SK-N-SH (cell line): ENCODE measurements around the gene DPF1. TPM values are rescaled to one million over a fixed set of nuclear protein-coding genes. Genes with fewer than 3 reads are reported as not detected.

Experiments used
- CTCF ChIA-PET: fragments of 300-600, 350-600 bp; formaldehyde crosslinking; extraction: SDS; loops from one replicate; lab custom pipeline; 2021; lab: Yijun Ruan, JAX
- POLR2A ChIA-PET: fragments of 350-600 bp; sonication (Branson Sonifier 250); formaldehyde crosslinking; extraction: SDS; loops from one replicate; lab custom pipeline; 2020; ENCODE audit warnings: antibody characterized with exemption, inconsistent platforms; lab: Yijun Ruan, JAX
- DNase-seq: peaks from one replicate; pipeline ENCODE4 v3.0.0; 2012
- H2AFZ ChIP-seq: fragments of 200-600 bp; sonication (generic); 2 replicates; pipeline ENCODE4 v1.8.1; 2016; ENCODE audit warnings: antibody characterized with exemption, mild to moderate bottlenecking, low read depth
- H3F3A ChIP-seq: fragments of 200-600 bp; sonication (generic); replicated peaks from 2 replicates; pipeline ENCODE3; 2016; ENCODE audit warnings: antibody characterized with exemption, mild to moderate bottlenecking; ENCODE audit not compliant: insufficient read depth
- H3K27ac ChIP-seq, 2 experiments: fragments of 200-500 bp in 1 of 2; fragments of 200-600 bp in 1 of 2; sonication (Bioruptor generic) in 1 of 2; sonication (generic), shearing (Covaris generic) in 1 of 2; 2 replicates each; pipeline versions ENCODE4 v1.5.1 to v1.6.1; 2014 to 2016; ENCODE audit warnings: low read depth in 2 of 2, inconsistent platforms in 1 of 2, low read length in 1 of 2, mild to moderate bottlenecking in 1 of 2, mixed read lengths in 1 of 2
- H3K27me3 ChIP-seq: fragments of 200-600 bp; sonication (generic), shearing (Covaris generic); 2 replicates; pipeline ENCODE4 v1.6.1; 2016; ENCODE audit warnings: mixed run types; ENCODE audit not compliant: insufficient read depth
- H3K36me3 ChIP-seq, 2 experiments: fragments of 200-500 bp in 1 of 2; fragments of 200-600 bp in 1 of 2; sonication (Bioruptor generic) in 1 of 2; sonication (generic) in 1 of 2; replicated peaks in 1 of 2; 2 replicates each; pipeline versions ENCODE3 to v1.5.1; 2014 to 2016; ENCODE audit warnings: low read length in 1 of 2, mild to moderate bottlenecking in 1 of 2; ENCODE audit not compliant: insufficient read depth in 2 of 2, control insufficient read depth in 1 of 2
- H3K4me1 ChIP-seq, 2 experiments: fragments of 200-500 bp in 1 of 2; fragments of 200-600 bp in 1 of 2; sonication (Bioruptor generic) in 1 of 2; sonication (generic), shearing (Covaris generic) in 1 of 2; 2 replicates each; pipeline versions ENCODE4 v1.5.1 to v1.6.1; 2014 to 2016; ENCODE audit warnings: low read depth in 1 of 2, low read length in 1 of 2, mixed run types in 1 of 2; ENCODE audit not compliant: insufficient read depth in 2 of 2, control insufficient read depth in 1 of 2
- H3K4me2 ChIP-seq: fragments of 200-600 bp; sonication (generic), shearing (Covaris generic); 2 replicates; pipeline ENCODE4 v1.6.1; 2017; ENCODE audit warnings: mixed run types
- H3K4me3 ChIP-seq, 2 experiments: fragments of 200-500 bp in 1 of 2; fragments of 200-600 bp in 1 of 2; sonication (Bioruptor generic) in 1 of 2; sonication (generic), shearing (Covaris generic) in 1 of 2; 2 replicates each; pipeline versions ENCODE4 v1.5.1 to v1.8.1; 2014 to 2016; ENCODE audit warnings: low read depth in 2 of 2, inconsistent platforms in 1 of 2, low read length in 1 of 2, mild to moderate bottlenecking in 1 of 2, mixed read lengths in 1 of 2, moderate library complexity in 1 of 2
- H3K79me2 ChIP-seq: fragments of 200-600 bp; sonication (generic); 2 replicates; pipeline ENCODE4 v1.8.1; 2017; ENCODE audit warnings: mild to moderate bottlenecking; ENCODE audit not compliant: insufficient read depth
- H3K9ac ChIP-seq: fragments of 200-600 bp; sonication (generic); 2 replicates; pipeline ENCODE4 v1.6.1; 2017; ENCODE audit warnings: mixed run types
- H3K9me2 ChIP-seq: fragments of 200-600 bp; sonication (generic); 2 replicates; pipeline ENCODE4 v1.6.1; 2017; ENCODE audit warnings: mixed run types
- H3K9me3 ChIP-seq: fragments of 200-600 bp; sonication (generic); 2 replicates; pipeline ENCODE4 v1.6.1; 2017; ENCODE audit warnings: mixed run types, mild to moderate bottlenecking, moderate library complexity
- H4K20me1 ChIP-seq: fragments of 200-600 bp; sonication (generic); 2 replicates; pipeline ENCODE4 v1.6.1; 2017; ENCODE audit warnings: mild to moderate bottlenecking, mixed run types; ENCODE audit not compliant: insufficient read depth
- CTCF ChIP-seq: fragments of 200-600 bp; sonication (generic); IDR thresholded peaks from 2 replicates; pipeline ENCODE4 v1.6.1; 2017; ENCODE audit warnings: antibody characterized with exemption, mild to moderate bottlenecking, moderate library complexity
- EP300 ChIP-seq, 2 experiments: IDR thresholded peaks; 2 replicates each; pipeline versions ENCODE4 v1.4.0 to v1.6.1; 2012; ENCODE audit warnings: borderline replicate concordance in 1 of 2, low read depth in 1 of 2, low read length in 1 of 2
- FOXJ3 ChIP-seq: sonication (generic); formaldehyde crosslinking; IDR thresholded peaks from 2 replicates; pipeline ENCODE4 v1.5.1; 2020; ENCODE audit warnings: mild to moderate bottlenecking, missing genetic modification reagents
- IRF3 ChIP-seq: fragments of 150-350 bp; IDR thresholded peaks from 2 replicates; pipeline ENCODE4 v1.6.1; 2016; ENCODE audit warnings: mild to moderate bottlenecking, low read depth, low read length
- MAX ChIP-seq: IDR thresholded peaks from 2 replicates; pipeline ENCODE4 v1.4.0; 2012; ENCODE audit warnings: low read depth
- MXI1 ChIP-seq: IDR thresholded peaks from 2 replicates; pipeline ENCODE4 v1.6.1; 2012; ENCODE audit warnings: mild to moderate bottlenecking, low read depth, low read length, improper control_type of control experiment
- NFIC ChIP-seq: IDR thresholded peaks from 2 replicates; pipeline ENCODE4 v1.4.0; 2012; ENCODE audit warnings: borderline replicate concordance
- POLR2AphosphoS5 ChIP-seq: IDR thresholded peaks from 2 replicates; pipeline ENCODE4 v1.6.1; 2012; ENCODE audit warnings: low read depth, low read length
- RAD21 ChIP-seq: IDR thresholded peaks from 2 replicates; pipeline ENCODE4 v1.6.1; 2012; ENCODE audit warnings: mild to moderate bottlenecking, low read length
- REST ChIP-seq: IDR thresholded peaks from 2 replicates; pipeline ENCODE4 v1.6.1; 2012; ENCODE audit warnings: mild to moderate bottlenecking, low read depth, low read length, moderate library complexity
- RXRA ChIP-seq: IDR thresholded peaks from 2 replicates; pipeline ENCODE4 v1.4.0; 2012; ENCODE audit warnings: low read depth, mild to moderate bottlenecking, borderline replicate concordance
- SMC3 ChIP-seq: IDR thresholded peaks from 2 replicates; pipeline ENCODE4 v1.6.1; 2012; ENCODE audit warnings: low read depth, low read length, improper control_type of control experiment
- TAF1 ChIP-seq: IDR thresholded peaks from 2 replicates; pipeline ENCODE4 v1.6.1; 2012; ENCODE audit warnings: low read depth, mild to moderate bottlenecking, low read length, moderate library complexity, borderline replicate concordance
- TCF12 ChIP-seq: IDR thresholded peaks from 2 replicates; pipeline ENCODE4 v1.4.0; 2012
- TEAD4 ChIP-seq: IDR thresholded peaks from 2 replicates; pipeline ENCODE4 v1.4.0; 2012; ENCODE audit warnings: mild to moderate bottlenecking, borderline replicate concordance; ENCODE audit not compliant: insufficient read depth
- YY1 ChIP-seq: IDR thresholded peaks from 2 replicates; pipeline ENCODE4 v1.4.0; 2012; ENCODE audit warnings: low read depth, mild to moderate bottlenecking
- WGBS: methylation state at CpG from one replicate; pipeline ENCODE4 v1.1.6; 2017; ENCODE audit warnings: low lambda C conversion rate; 5-methylcytosine and 5-hydroxymethylcytosine counted together
- polyA plus RNA-seq, 3 experiments: library from polyadenylated mRNA; depleted of rRNA; stranded (reverse); fragments of >200 nt; gene quantifications; 2 replicates each; pipeline ENCODE4 v1.2.3, GENCODE V29; 2012

The DPF1 gene
- polyA plus RNA-seq, 1 of the 3 experiments (the other 2 are of a cell fraction), result 4.8 TPM

- TF ChIP-seq YY1 (no peak), POLR2AphosphoS5 (no peak), FOXJ3 (CRISPR knock-in tag) (no peak), MAX (no peak), CTCF (no peak), TCF12 (no peak), EP300 (IDR thresholded peaks at IDR 0.05; ENCODE audit: borderline replicate concordance in 1 of 2, low read depth in 1 of 2, low read length in 1 of 2) (no peak), TEAD4 (no peak)
These were observed 46.7 kb upstream of the DPF1 start (continued) for GRCh38 chr19:38270587-38271167.

GRCh38 chr19:38268539-38268938 lies 44.5 kb upstream of the DPF1 start:
- Histone ChIP-seq H3K4me2 (no peak overlapping the region), H3K9me3 (no peaks in the 10 kb centered on the region), H3K4me3 (no peak overlapping the region), H3F3A (no peaks in the 10 kb centered on the region), H3K79me2 (no peaks in the 10 kb centered on the region), H3K36me3 (no peaks in the 10 kb centered on the region), H2AFZ (no peak overlapping the region), H3K9me2 (no peaks in the 10 kb centered on the region), H4K20me1 (no peaks in the 10 kb centered on the region)
- 86% methylated on average over 8 of the region's 8 CpGs for WGBS
- ChIA-PET POLR2A (no interaction called here), CTCF (interaction anchor here (0.8 to 1.7 kb wide), 2 partner anchors 24 to 366 kb away, joined by 3 to 6 read pairs; no protein-coding TSS in a partner anchor)
- no peak for DNase-seq
- TF ChIP-seq RAD21, result no peak
- TF ChIP-seq, all 33 proteins: peak for 0
- Histone ChIP-seq H3K4me1 (peaks cover 0 to 12% of the 10 kb centered on the region in 2 experiments; a peak in 1 of 4 replicates), H3K27ac (no peak overlapping the region), H3K27me3 (no peaks in the 10 kb centered on the region), H3K9ac (no peak overlapping the region)

GRCh38 chr19:38267761-38268483 lies 43.9 kb upstream of the DPF1 start:
- no peaks in the 10 kb centered on the region for H3K27me3 ChIP-seq
- no peaks in the 10 kb centered on the region for H3K9me3 ChIP-seq
- no peaks in the 10 kb centered on the region for H3F3A ChIP-seq
- no peak overlapping the region for H3K27ac ChIP-seq
- no peak for TF ChIP-seq RXRA
- TF ChIP-seq REST, result no peak
- TF ChIP-seq NFIC, result no peak
- TF ChIP-seq TAF1, result no peak
- TF ChIP-seq IRF3, result no peak
- TF ChIP-seq TEAD4, result no peak
- no peak for TF ChIP-seq SMC3
- TF ChIP-seq TCF12, result no peak
- TF ChIP-seq MXI1, result no peak
- TF ChIP-seq MAX, result no peak
- TF ChIP-seq, all 33 proteins: peak for 0
- Histone ChIP-seq H3K9me2 (no peaks in the 10 kb centered on the region), H3K4me1 (peaks cover 0 to 12% of the 10 kb centered on the region in 2 experiments; a peak in 1 of 4 replicates), H3K4me2 (no peak overlapping the region), H2AFZ (no peak overlapping the region), H3K9ac (no peak overlapping the region), H3K4me3 (no peak overlapping the region), H3K79me2 (no peaks in the 10 kb centered on the region), H4K20me1 (no peaks in the 10 kb centered on the region), H3K36me3 (no peaks in the 10 kb centered on the region)
- WGBS, result 70% methylated on average over 12 of the region's 12 CpGs
- CTCF ChIA-PET, result interaction anchor here (0.8 to 1.7 kb wide), 3 partner anchors 16 to 366 kb away, joined by 3 to 6 read pairs (median 3); no protein-coding TSS in a partner anchor
- no peak for DNase-seq
- POLR2A ChIA-PET, result no interaction called here
